Cerebellar cortex (tissue), 1 donor: ENCODE results near the gene ADAMTS3.

Experiments
- DNase-seq: peaks from one replicate; pipeline ENCODE4 v3.0.0-alpha.2; 2015; ENCODE audit warnings: low spot score

ADAMTS3 gene

GRCh38 chr4:72568959-72569718 lies at the start of gene ADAMTS3:
ADAMTS3 (minus strand) TSS chr4:72569221; CDS start chr4:72568762, 459 bp downstream.
- DNase-seq, result peak; percentile 47

DNA sequence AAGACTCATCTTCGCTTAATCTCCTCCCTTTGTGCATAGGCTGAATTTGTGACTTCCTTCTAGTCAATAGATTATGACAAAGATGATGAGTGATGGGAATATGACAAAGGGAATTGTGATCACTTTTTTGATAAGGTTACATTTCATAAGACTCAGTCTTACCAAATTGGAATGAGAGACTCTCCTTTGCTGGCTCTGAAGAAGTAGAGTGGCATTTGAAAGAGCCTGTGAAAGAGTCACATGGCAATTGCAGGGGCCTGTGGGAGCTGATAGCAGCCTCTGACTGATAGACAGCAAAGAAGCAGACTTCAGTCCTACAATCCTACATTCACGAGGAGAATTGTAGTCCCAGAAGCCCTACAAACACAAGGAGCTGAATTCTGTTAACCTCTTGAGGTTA lies 44.9 kb upstream of the ADAMTS3 start:
- no peak for DNase-seq

- no peak for DNase-seq
Observed at GRCh38 chr4:72606751-72607150, 37.7 kb upstream of the ADAMTS3 start.

GRCh38 chr4:72604324-72604723 lies 35.3 kb upstream of the ADAMTS3 start:
- DNase-seq, result no peak

- no peak for DNase-seq
Observed at GRCh38 chr4:72602396-72603376, 33.7 kb upstream of the ADAMTS3 start.

- no peak for DNase-seq
Observed at GRCh38 chr4:72591547-72592454, 22.8 kb upstream of the ADAMTS3 start.

GRCh38 chr4:72587334-72587733 lies 18.3 kb upstream of the ADAMTS3 start:
- no peak for DNase-seq

GRCh38 chr4:72582853-72583252 lies 13.8 kb upstream of the ADAMTS3 start:
- DNase-seq, result no peak

DNA sequence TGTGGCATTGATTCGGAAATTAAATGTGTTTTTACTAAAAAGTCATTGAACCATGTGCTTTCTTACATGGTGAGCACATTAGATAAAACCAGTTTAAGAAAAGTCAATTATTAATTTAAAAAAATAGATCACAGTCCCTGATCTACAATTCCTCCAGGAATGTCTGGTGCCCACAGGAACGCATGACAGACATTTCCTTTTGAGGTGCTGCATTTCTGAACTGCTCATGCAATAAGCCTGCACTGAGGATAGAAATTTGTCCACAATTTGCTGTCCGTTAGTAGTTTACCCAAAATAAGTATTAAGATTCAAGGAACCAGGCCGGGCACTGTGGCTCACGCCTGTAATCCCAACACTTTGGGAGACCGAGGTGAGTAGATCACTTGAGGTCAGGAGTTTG lies 8.2 kb upstream of the ADAMTS3 start:
- DNase-seq, result no peak

DNA sequence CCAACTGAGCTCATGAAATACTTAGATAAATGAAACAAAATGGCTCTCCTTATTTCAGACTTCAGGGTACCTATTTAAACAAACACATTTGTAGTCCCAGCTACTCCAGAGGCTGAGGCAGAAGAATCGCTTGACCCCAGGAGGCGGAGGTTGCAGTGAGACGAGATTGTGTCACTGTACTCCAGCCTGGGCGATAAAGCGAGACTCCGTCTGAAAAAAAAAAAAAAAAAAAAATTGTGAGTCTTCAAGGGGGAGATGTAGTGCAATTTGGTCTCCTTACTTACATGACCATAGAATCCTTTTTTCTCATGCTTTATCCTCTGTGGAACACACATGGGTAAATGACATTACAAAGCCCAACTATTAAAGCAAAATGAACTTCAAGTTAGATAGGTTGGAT lies 2.3 kb upstream of the ADAMTS3 start:
- DNase-seq, result no peak

DNA sequence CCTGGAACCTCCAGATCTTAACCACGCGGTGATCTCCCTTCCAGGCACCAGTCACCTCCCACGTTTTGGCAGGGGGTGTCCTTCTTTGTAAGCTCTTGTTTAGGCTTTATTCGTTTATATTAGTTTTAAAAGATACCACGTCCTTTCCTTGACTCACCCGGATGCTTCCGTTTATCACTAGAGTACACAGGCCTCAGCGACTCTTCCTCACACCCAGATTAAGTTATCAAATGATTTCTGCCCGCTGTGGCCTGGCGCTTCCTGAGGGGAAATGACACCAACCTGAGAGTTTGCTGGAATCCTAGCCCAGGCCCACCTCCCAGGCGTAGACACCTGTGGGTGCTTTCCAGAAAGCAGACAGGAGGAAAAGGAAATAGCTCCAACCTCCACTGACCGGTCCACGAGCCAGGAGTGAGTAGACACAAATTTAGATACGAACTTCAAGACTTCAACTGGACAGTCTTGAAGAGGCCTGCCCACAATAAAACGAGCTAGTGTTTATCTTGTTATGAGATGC lies 756 bp upstream of the ADAMTS3 start:
- no peak for DNase-seq

GRCh38 chr4:72567821-72568675 lies 973 bp downstream of the ADAMTS3 start:
- peak; percentile 75 for DNase-seq

DNA sequence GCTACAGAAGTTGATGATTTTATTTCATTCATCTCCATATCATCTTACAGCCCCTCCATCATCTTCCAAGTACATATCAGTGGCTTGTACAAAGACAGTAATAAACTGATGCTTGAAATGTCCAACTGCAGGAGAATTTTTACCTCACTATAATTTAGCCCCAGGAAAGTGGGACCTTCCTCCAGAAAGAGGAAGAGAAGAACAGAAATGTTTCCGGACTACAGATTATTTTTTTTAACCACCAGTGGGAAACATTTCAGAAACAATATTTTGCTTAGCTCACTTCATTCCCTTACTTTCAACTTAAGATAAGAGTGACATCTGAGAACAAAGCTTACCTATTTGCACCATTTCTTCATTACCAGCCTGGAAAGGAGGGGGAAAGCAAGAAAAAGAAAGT lies 2.0 kb downstream of the ADAMTS3 start:
- no peak for DNase-seq

- no peak for DNase-seq
Observed at GRCh38 chr4:72566464-72566972, 2.5 kb downstream of the ADAMTS3 start.

- DNase-seq, result no peak
Observed at GRCh38 chr4:72564789-72565188, 4.2 kb downstream of the ADAMTS3 start.

GRCh38 chr4:72564184-72564583 lies 4.8 kb downstream of the ADAMTS3 start:
- DNase-seq, result no peak

- DNase-seq, result no peak
Observed at GRCh38 chr4:72558655-72559054, 10.4 kb downstream of the ADAMTS3 start.

GRCh38 chr4:72557021-72557420 lies 12.0 kb downstream of the ADAMTS3 start:
- no peak for DNase-seq

GRCh38 chr4:72555377-72555831 lies 13.6 kb downstream of the ADAMTS3 start:
- no peak for DNase-seq
